Osteoblast (primary cell): ENCODE data around the gene IFNGR2. TPM values are rescaled to one million over a fixed set of nuclear protein-coding genes. Genes with fewer than 3 reads are reported as not detected.

Experiments
- DNase-seq: peaks from one replicate; pipeline ENCODE4 v3.0.0; 2011; ENCODE audit warnings: low spot score, mixed read lengths; ENCODE audit not compliant: insufficient read length; ENCODE audit errors: missing footprints
- H2AFZ ChIP-seq: 2 replicates; pipeline ENCODE4 v1.6.0; 2011; ENCODE audit warnings: mild to moderate bottlenecking, low read length
- H3K27ac ChIP-seq: 2 replicates; pipeline ENCODE4 v1.5.1; 2011; ENCODE audit warnings: mild to moderate bottlenecking, low read depth, low read length, moderate library complexity
- H3K27me3 ChIP-seq: 2 replicates; pipeline ENCODE4 v1.6.0; 2012; ENCODE audit warnings: mild to moderate bottlenecking, control low read depth, inconsistent platforms, low read length, moderate library complexity; ENCODE audit not compliant: insufficient read depth
- H3K36me3 ChIP-seq: 2 replicates; pipeline ENCODE4 v1.5.1; 2011; ENCODE audit warnings: mild to moderate bottlenecking, low read length, control low read depth, moderate library complexity; ENCODE audit not compliant: insufficient read depth
- H3K4me1 ChIP-seq: 2 replicates; pipeline ENCODE4 v1.5.1; 2011; ENCODE audit warnings: mild to moderate bottlenecking, low read length, control low read depth, moderate library complexity; ENCODE audit not compliant: insufficient read depth
- H3K4me2 ChIP-seq: 2 replicates; pipeline ENCODE4 v1.6.0; 2011; ENCODE audit warnings: mild to moderate bottlenecking, low read length; ENCODE audit not compliant: insufficient read depth
- H3K4me3 ChIP-seq: fragments of 200-600 bp; sonication (generic); 3 replicates; pipeline ENCODE4 v1.5.1; 2012; ENCODE audit warnings: mild to moderate bottlenecking, low read length, inconsistent platforms; ENCODE audit not compliant: insufficient read depth
- H3K79me2 ChIP-seq: 2 replicates; pipeline ENCODE4 v1.6.0; 2012; ENCODE audit warnings: mild to moderate bottlenecking, low read length, control low read depth, inconsistent platforms; ENCODE audit not compliant: insufficient read depth
- H3K9me3 ChIP-seq: 2 replicates; pipeline ENCODE4 v1.5.1; 2011; ENCODE audit warnings: low read depth, low read length, control low read depth
- H4K20me1 ChIP-seq: 2 replicates; pipeline ENCODE4 v1.6.0; 2012; ENCODE audit warnings: mild to moderate bottlenecking, low read length, control low read depth; ENCODE audit not compliant: insufficient read depth
- total RNA-seq: library from RNA; depleted of rRNA; stranded (reverse); fragments of >200 nt; gene quantifications from 2 replicates; pipeline ENCODE4 v1.2.3, GENCODE V29; 2012
- TF ChIP-seq, protein P1 (sequence below): IDR thresholded peaks from 2 replicates; pipeline ENCODE4 v1.5.1; 2011; ENCODE audit warnings: mild to moderate bottlenecking, low read depth, low read length, moderate library complexity; ENCODE audit errors: extremely low read depth

Gene IFNGR2
- total RNA-seq, 1 donor, result 60.1 TPM

DNA sequence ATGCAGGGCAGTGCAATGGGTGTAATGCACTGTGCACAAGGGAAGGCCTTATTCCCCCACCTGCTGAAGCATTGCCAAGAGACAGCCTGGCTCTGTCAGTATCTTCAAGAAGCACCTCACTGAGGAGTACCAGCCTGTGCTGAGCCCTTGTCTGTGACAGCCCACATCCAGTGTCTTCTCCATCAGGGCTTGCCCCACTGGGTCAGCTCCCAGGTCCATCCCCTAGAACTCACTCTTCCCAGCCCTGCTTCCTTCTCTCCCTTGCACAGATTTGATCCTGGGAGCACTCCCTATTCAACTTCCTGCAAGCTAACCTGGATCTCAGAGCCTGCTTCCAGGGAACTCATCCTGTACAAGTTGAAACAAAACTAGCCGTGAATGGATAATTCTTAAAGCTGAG is 33.6 kb upstream of the IFNGR2 start:
- H3K4me1 ChIP-seq, result peaks cover 14% of the 10 kb centered on the region
- H3K4me3 ChIP-seq, result no peak overlapping the region
- H3K36me3 ChIP-seq, result no peaks in the 10 kb centered on the region
- H3K79me2 ChIP-seq, result no peaks in the 10 kb centered on the region
- H3K9me3 ChIP-seq, result peaks cover 12% of the 10 kb centered on the region
- H3K27me3 ChIP-seq, result no peaks in the 10 kb centered on the region
- TF ChIP-seq, protein P1, sequence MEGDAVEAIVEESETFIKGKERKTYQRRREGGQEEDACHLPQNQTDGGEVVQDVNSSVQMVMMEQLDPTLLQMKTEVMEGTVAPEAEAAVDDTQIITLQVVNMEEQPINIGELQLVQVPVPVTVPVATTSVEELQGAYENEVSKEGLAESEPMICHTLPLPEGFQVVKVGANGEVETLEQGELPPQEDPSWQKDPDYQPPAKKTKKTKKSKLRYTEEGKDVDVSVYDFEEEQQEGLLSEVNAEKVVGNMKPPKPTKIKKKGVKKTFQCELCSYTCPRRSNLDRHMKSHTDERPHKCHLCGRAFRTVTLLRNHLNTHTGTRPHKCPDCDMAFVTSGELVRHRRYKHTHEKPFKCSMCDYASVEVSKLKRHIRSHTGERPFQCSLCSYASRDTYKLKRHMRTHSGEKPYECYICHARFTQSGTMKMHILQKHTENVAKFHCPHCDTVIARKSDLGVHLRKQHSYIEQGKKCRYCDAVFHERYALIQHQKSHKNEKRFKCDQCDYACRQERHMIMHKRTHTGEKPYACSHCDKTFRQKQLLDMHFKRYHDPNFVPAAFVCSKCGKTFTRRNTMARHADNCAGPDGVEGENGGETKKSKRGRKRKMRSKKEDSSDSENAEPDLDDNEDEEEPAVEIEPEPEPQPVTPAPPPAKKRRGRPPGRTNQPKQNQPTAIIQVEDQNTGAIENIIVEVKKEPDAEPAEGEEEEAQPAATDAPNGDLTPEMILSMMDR, result no peak
- no peak overlapping the region for H2AFZ ChIP-seq
- no peak for DNase-seq
- no peak overlapping the region for H3K27ac ChIP-seq
- H3K4me2 ChIP-seq, result no peak overlapping the region
- no peaks in the 10 kb centered on the region for H4K20me1 ChIP-seq

DNA sequence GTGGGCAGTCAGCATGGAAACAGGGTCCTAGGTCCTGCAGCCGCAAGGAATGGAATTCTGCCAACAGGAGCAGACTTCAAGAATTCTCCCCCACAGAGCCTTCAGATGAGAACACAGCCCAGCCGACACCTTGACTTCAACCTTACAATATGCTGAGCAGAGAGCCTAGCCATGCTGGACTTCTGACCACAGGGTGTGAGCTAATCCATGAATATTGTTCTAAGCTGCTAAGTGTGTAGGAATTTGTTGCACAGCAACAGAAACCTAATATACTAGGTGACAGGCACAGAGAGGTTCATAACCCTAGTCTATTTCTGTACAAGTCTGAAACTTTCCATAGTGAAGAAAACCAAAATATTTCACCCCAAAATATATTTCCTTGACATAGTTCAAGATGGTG is 32.9 kb upstream of the IFNGR2 start:
- Histone ChIP-seq H3K9me3 (peaks cover 12% of the 10 kb centered on the region), H3K4me1 (peaks cover 17% of the 10 kb centered on the region), H4K20me1 (no peaks in the 10 kb centered on the region), H2AFZ (no peak overlapping the region), H3K36me3 (no peaks in the 10 kb centered on the region), H3K4me3 (no peak overlapping the region), H3K79me2 (no peaks in the 10 kb centered on the region), H3K27ac (no peak overlapping the region), H3K27me3 (no peaks in the 10 kb centered on the region), H3K4me2 (no peak overlapping the region)
- TF ChIP-seq, protein P1, result no peak
- no peak for DNase-seq

DNA sequence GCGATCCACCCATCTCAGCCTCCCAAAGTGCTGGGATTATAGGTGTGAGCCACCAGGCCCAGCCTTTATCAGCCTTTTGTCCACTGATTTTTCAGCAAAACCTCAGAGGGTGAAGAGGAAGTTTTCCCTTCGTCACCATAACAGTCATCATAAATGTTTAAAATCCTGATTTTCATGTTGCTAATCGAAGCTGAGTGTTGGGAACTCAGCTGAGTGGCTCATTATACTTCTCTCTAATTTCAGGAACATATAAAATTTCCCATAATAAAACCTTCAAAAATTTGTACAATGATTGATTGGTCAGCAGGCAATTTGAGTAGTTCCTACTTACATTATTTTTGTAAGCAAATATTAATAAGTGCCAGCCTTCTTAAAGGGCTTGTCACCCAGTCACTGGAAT is 31.8 kb upstream of the IFNGR2 start:
- no peaks in the 10 kb centered on the region for H3K27me3 ChIP-seq
- H3K9me3 ChIP-seq, result peaks cover 12% of the 10 kb centered on the region
- no peaks in the 10 kb centered on the region for H4K20me1 ChIP-seq
- no peak overlapping the region for H3K4me3 ChIP-seq
- no peak overlapping the region for H3K4me2 ChIP-seq
- no peaks in the 10 kb centered on the region for H3K36me3 ChIP-seq
- TF ChIP-seq, protein P1, result no peak
- peaks cover 17% of the 10 kb centered on the region for H3K4me1 ChIP-seq
- no peaks in the 10 kb centered on the region for H3K79me2 ChIP-seq
- no peak overlapping the region for H3K27ac ChIP-seq
- H2AFZ ChIP-seq, result no peak overlapping the region
- DNase-seq, result no peak

DNA sequence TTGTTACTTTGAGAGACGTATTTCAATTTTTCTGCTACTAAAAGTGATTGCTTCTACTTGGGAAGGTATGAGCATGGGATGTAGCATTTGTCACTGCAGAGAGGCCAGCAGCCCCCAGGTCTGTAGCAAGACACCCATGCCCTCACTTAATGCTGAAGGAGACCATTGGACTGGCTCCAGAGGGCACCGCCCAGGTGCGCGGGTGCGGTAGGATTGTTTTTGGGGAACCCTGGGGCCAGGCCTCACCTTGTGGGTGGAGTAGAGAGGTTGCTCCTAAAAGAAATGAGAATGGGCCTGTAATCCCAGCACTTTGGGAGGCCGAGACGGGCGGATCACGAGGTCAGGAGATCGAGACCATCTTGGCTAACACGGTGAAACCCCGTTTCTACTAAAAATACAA is 30.6 kb upstream of the IFNGR2 start:
- H3K27ac ChIP-seq, result no peak overlapping the region
- TF ChIP-seq, protein P1, result no peak
- no peaks in the 10 kb centered on the region for H3K27me3 ChIP-seq
- no peaks in the 10 kb centered on the region for H3K79me2 ChIP-seq
- no peak overlapping the region for H3K4me3 ChIP-seq
- no peak overlapping the region for H3K4me2 ChIP-seq
- peaks cover 17% of the 10 kb centered on the region for H3K4me1 ChIP-seq
- no peaks in the 10 kb centered on the region for H3K36me3 ChIP-seq
- peaks cover 6% of the 10 kb centered on the region for H3K9me3 ChIP-seq
- H2AFZ ChIP-seq, result no peak overlapping the region
- no peaks in the 10 kb centered on the region for H4K20me1 ChIP-seq
- no peak for DNase-seq
